IMR-90 (cell line): ENCODE measurements around the gene MPP1. TPM values are rescaled to one million over a fixed set of nuclear protein-coding genes. Genes with fewer than 3 reads are reported as not detected.
"Not testable (repeated sequence)": the region's sequence is repeated elsewhere in the genome, so short reads cannot be mapped to it uniquely, and the experiment has no call there.

Experiments
- ATAC-seq: fragments of 200-7000 bp; cut with Tn5 transposase; 2 replicates; pipeline ENCODE4 v1.9.1; 2020; ENCODE audit warnings: low read depth, mild to moderate bottlenecking, moderate library complexity
- BruUV-seq: library from RNA; stranded (reverse); fragments of 400-500 nt; replicated peaks from 2 replicates; lab custom pipeline; 2021; lab: Mats Ljungman, UMichigan
- CTCF ChIA-PET: fragments of 300-600 bp; formaldehyde crosslinking; extraction: SDS; loops from one replicate; lab custom pipeline; 2021; ENCODE audit warnings: antibody characterized with exemption; lab: Yijun Ruan, JAX
- POLR2A ChIA-PET: fragments of 300-600 bp; sonication (Branson Sonifier 250); formaldehyde crosslinking; loops from one replicate; lab custom pipeline; 2022; ENCODE audit warnings: antibody characterized with exemption; ENCODE audit not compliant: unreplicated experiment; lab: Charles Lee
- DNase-seq: peaks from one replicate; pipeline ENCODE4 v3.0.0; 2013
- H2AFZ ChIP-seq: replicated peaks from 2 replicates; pipeline ENCODE3; 2013; ENCODE audit warnings: low read length, mild to moderate bottlenecking; ENCODE audit not compliant: poor library complexity
- H2AK5ac ChIP-seq: 2 replicates; pipeline ENCODE4 v1.6.1; 2013; ENCODE audit warnings: low read depth, low read length, inconsistent platforms
- H2AK9ac ChIP-seq: replicated peaks from 2 replicates; pipeline ENCODE3; 2013; ENCODE audit warnings: mild to moderate bottlenecking, low read depth, low read length, moderate library complexity; ENCODE audit not compliant: poor library complexity
- H2BK120ac ChIP-seq: 2 replicates; pipeline ENCODE4 v1.6.1; 2013; ENCODE audit warnings: low read depth, low read length, inconsistent platforms
- H2BK15ac ChIP-seq: 3 replicates; pipeline ENCODE4 v1.6.1; 2013; ENCODE audit warnings: low read depth, low read length, inconsistent platforms
- H2BK20ac ChIP-seq: 2 replicates; pipeline ENCODE4 v1.6.1; 2013; ENCODE audit warnings: low read depth, mild to moderate bottlenecking, inconsistent platforms, low read length, moderate library complexity
- H2BK5ac ChIP-seq: 2 replicates; pipeline ENCODE4 v1.6.1; 2013; ENCODE audit warnings: mild to moderate bottlenecking, low read depth, low read length, inconsistent platforms; ENCODE audit not compliant: poor library complexity, severe bottlenecking
- H3K14ac ChIP-seq: replicated peaks from 2 replicates; pipeline ENCODE4 v1.6.1; 2013; ENCODE audit warnings: low read depth, low read length, inconsistent platforms
- H3K18ac ChIP-seq: 2 replicates; pipeline ENCODE4 v1.6.1; 2013; ENCODE audit warnings: low read depth, low read length, control low read depth
- H3K23ac ChIP-seq: 2 replicates; pipeline ENCODE4 v1.6.1; 2013; ENCODE audit warnings: low read depth, low read length, inconsistent platforms
- H3K27ac ChIP-seq: 2 replicates; pipeline ENCODE4 v1.5.1; 2013; ENCODE audit warnings: mild to moderate bottlenecking, control low read depth, low read length; ENCODE audit not compliant: insufficient read depth
- H3K27me3 ChIP-seq: 2 replicates; pipeline ENCODE4 v1.6.1; 2013; ENCODE audit warnings: low read length; ENCODE audit not compliant: control insufficient read depth, insufficient read depth
- H3K36me3 ChIP-seq: 2 replicates; pipeline ENCODE4 v1.6.1; 2013; ENCODE audit warnings: low read length, mixed read lengths; ENCODE audit not compliant: control insufficient read depth, insufficient read depth
- H3K4ac ChIP-seq: 2 replicates; pipeline ENCODE4 v1.6.1; 2013; ENCODE audit warnings: low read depth, low read length, inconsistent platforms
- H3K4me1 ChIP-seq: 2 replicates; pipeline ENCODE4 v1.6.1; 2013; ENCODE audit warnings: low read length, mixed read lengths; ENCODE audit not compliant: control insufficient read depth, insufficient read depth
- H3K4me2 ChIP-seq: 2 replicates; pipeline ENCODE4 v1.6.1; 2013; ENCODE audit warnings: low read depth, mild to moderate bottlenecking, control low read depth, low read length, moderate library complexity
- H3K4me3 ChIP-seq: 2 replicates; pipeline ENCODE4 v1.5.1; 2013; ENCODE audit warnings: low read depth, mild to moderate bottlenecking, control low read depth, low read length, moderate library complexity; ENCODE audit not compliant: insufficient read depth
- H3K56ac ChIP-seq: 2 replicates; pipeline ENCODE4 v1.6.1; 2013; ENCODE audit warnings: low read length, inconsistent platforms; ENCODE audit not compliant: insufficient read depth; ENCODE audit errors: extremely low read depth
- H3K79me1 ChIP-seq, 2 experiments: 2 replicates each; pipeline ENCODE4 v1.6.1; 2013; ENCODE audit warnings: low read length in 2 of 2, inconsistent platforms in 1 of 2, low read depth in 1 of 2
- H3K9ac ChIP-seq: 2 replicates; pipeline ENCODE4 v1.6.1; 2013; ENCODE audit warnings: low read depth, low read length, control low read depth
- H3K9me1 ChIP-seq: 2 replicates; pipeline ENCODE4 v1.6.1; 2013; ENCODE audit warnings: low read length, inconsistent platforms; ENCODE audit not compliant: insufficient read depth
- H3K9me3 ChIP-seq: 2 replicates; pipeline ENCODE4 v1.6.1; 2013; ENCODE audit warnings: low read length; ENCODE audit not compliant: control insufficient read depth, insufficient read depth
- H4K20me1 ChIP-seq: 2 replicates; pipeline ENCODE4 v1.6.1; 2013; ENCODE audit warnings: low read length, inconsistent platforms; ENCODE audit not compliant: insufficient read depth
- H4K5ac ChIP-seq: 2 replicates; pipeline ENCODE4 v1.6.1; 2013; ENCODE audit warnings: mild to moderate bottlenecking, low read depth, low read length, control low read depth
- H4K8ac ChIP-seq, 2 experiments: 2 replicates each; pipeline ENCODE4 v1.6.1; 2013; ENCODE audit warnings: low read depth in 2 of 2, low read length in 2 of 2, control low read depth in 1 of 2, inconsistent platforms in 1 of 2
- H4K91ac ChIP-seq: 2 replicates; pipeline ENCODE4 v1.6.1; 2013; ENCODE audit warnings: low read depth, low read length, inconsistent platforms; ENCODE audit not compliant: insufficient read depth
- WGBS, 2 experiments: methylation state at CpG; one replicate each; pipeline versions ENCODE4 v1.1.5 to v1.1.7; 2013; ENCODE audit warnings: missing lambda C conversion rate in 2 of 2; ENCODE audit not compliant: insufficient read length in 1 of 2; ENCODE audit errors: extremely low coverage in 2 of 2; 5-methylcytosine and 5-hydroxymethylcytosine counted together
- dilution Hi-C: fragments of 300-500 bp; cut with HindIII; formaldehyde crosslinking; loops from one replicate; pipeline ENCODE4 v1.14.3; 2018; ENCODE audit warnings: low sequenced_read_pairs; ENCODE audit not compliant: unreplicated experiment
- in situ Hi-C: fragments of 300-500 bp; cut with MboI; formaldehyde crosslinking; loops from 3 replicates; pipeline ENCODE4 v1.14.3; 2019; ENCODE audit warnings: low sequenced_read_pairs, inconsistent platforms, mixed read lengths
- intact Hi-C: fragments of 100-400 bp; cut with micrococcal nuclease; formaldehyde crosslinking; loops from 2 replicates; pipeline ENCODE4 v1.10.0; 2022
- polyA plus RNA-seq, 3 experiments: library from polyadenylated mRNA; depleted of rRNA; stranded (reverse); fragments of >200 nt; gene quantifications; 2 replicates each; pipeline ENCODE4 v1.2.3, GENCODE V29; 2012; ENCODE audit warnings: low replicate concordance in 1 of 3
- total RNA-seq: library from RNA; depleted of rRNA; stranded (reverse); fragments of >200 nt; gene quantifications from 2 replicates; pipeline ENCODE4 v1.2.3, GENCODE V29; 2012

Gene MPP1
- total and polyA plus RNA-seq, 2 of the 4 experiments (the other 2 are of a cell fraction) = 35.2 to 43.0 TPM

DNA sequence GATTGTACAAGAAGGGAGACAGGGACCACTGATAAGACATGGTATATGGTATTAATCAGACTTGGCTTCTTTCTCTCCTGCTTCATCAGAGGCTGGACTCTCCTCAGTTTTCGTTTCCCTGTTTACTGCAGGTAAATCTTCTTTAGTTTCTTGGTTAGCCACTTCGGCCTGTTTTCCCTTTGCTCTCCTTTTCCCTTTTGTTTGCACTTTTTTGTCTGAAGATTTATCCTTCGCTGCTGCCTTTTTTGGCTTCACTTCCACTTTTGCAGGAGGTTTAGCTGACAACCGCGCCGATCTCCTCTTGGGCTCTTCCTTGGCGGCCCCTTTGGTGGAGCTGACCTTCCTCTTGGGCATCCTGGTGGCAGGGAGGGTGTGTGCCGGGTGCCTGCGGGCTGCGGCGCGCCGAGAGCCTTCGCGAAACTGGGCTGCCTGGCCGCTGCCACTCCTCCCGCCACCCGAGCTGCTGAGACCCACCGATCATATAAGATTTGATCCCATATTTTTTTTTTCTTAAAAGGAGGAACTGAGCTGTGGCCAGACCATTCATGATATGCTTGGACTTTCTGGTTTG lies 11.8 kb upstream of the MPP1 start:
- H2BK15ac ChIP-seq, POLR2A ChIA-PET, dilution Hi-C loops, in situ Hi-C loops, H3K79me1 ChIP-seq, H2AFZ ChIP-seq, H4K5ac ChIP-seq, DNase-seq, H2BK120ac ChIP-seq, H2AK9ac ChIP-seq, H3K18ac ChIP-seq, ATAC-seq, H3K36me3 ChIP-seq, H3K4me3 ChIP-seq, H4K20me1 ChIP-seq, H3K56ac ChIP-seq, H3K14ac ChIP-seq, H3K23ac ChIP-seq, intact Hi-C loops, H2AK5ac ChIP-seq, H3K27ac ChIP-seq, H3K4me2 ChIP-seq, H3K9me1 ChIP-seq, BruUV-seq, H3K9me3 ChIP-seq, H4K91ac ChIP-seq, H3K4ac ChIP-seq, CTCF ChIA-PET, H3K9ac ChIP-seq, H4K8ac ChIP-seq, H3K27me3 ChIP-seq, H2BK5ac ChIP-seq, H2BK20ac ChIP-seq, H3K4me1 ChIP-seq: not testable (repeated sequence)
- WGBS, 2 experiments = 58% methylated on average over 5 of the region's 19 CpGs; no CpG with 5 or more reads in 1 of the 2 experiments

DNA sequence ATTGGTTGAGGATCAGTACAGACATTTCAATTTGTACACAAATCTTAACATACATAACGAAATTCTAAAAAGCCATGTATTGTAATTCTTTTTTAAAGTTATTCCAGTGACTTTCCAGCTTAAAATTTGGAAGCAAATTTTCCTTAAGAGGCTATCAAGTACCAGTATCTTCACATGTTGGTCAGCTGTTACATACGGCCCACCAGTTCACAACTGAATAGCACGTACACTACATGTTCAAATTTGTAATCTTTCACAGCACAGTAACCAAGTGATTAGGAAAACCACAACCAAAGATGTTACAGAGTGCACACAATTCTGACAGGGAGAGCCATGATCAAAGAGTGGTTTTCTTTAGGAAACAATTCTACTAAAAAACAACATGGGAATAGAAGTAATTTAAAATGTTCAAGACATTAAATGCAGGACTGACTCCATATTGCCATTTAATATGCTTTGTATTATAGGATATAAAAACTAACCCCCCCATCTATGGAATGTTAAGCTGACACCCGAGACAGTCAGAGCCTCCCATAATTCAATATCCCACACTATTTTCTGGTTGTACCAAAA lies 11.1 kb upstream of the MPP1 start:
- H3K79me1 ChIP-seq, H3K9me3 ChIP-seq, in situ Hi-C loops, H2AFZ ChIP-seq, H3K27me3 ChIP-seq, BruUV-seq, H3K56ac ChIP-seq, H3K4ac ChIP-seq, H2BK5ac ChIP-seq, intact Hi-C loops, dilution Hi-C loops, H3K4me3 ChIP-seq, H4K8ac ChIP-seq, H3K27ac ChIP-seq, H3K9ac ChIP-seq, H2BK15ac ChIP-seq, H2BK120ac ChIP-seq, H2AK9ac ChIP-seq, H3K4me1 ChIP-seq, H3K9me1 ChIP-seq, H4K5ac ChIP-seq, H2BK20ac ChIP-seq, ATAC-seq, H4K91ac ChIP-seq, H3K4me2 ChIP-seq, H2AK5ac ChIP-seq, POLR2A ChIA-PET, H4K20me1 ChIP-seq, H3K18ac ChIP-seq, H3K36me3 ChIP-seq, DNase-seq, H3K14ac ChIP-seq, H3K23ac ChIP-seq: not testable (repeated sequence)
- CTCF ChIA-PET = interaction anchor here (0.6 to 1.0 kb wide), 2 partner anchors 11 to 905 kb away, joined by 3 read pairs; partner anchors contain the start of gene MPP1
- WGBS, 2 experiments = no CpG with 5 or more reads among the region's 4 CpGs
